HEK293 (cell line): Measurements from ENCODE around the gene CXCL16.

Experiments
- CTCF ChIP-seq: fragments of 450-650 bp; formaldehyde crosslinking; IDR thresholded peaks from 2 replicates; pipeline ENCODE4 v1.5.1; 2016; ENCODE audit warnings: missing biosample characterization, missing genetic modification characterization
- GLI2 ChIP-seq: fragments of 450-650 bp; formaldehyde crosslinking; IDR thresholded peaks from 2 replicates; pipeline ENCODE4; 2017; ENCODE audit warnings: missing biosample characterization, missing genetic modification characterization, low read depth, borderline replicate concordance
- ZEB2 ChIP-seq: fragments of 450-650 bp; formaldehyde crosslinking; IDR thresholded peaks from 2 replicates; pipeline ENCODE4 v1.5.1; 2016; ENCODE audit warnings: missing biosample characterization, missing genetic modification characterization
- ZNF274 ChIP-seq, 2 experiments: fragments of 200-500 bp in 1 of 2; fragments of 450-650 bp in 1 of 2; sonication (Bioruptor generic) in 1 of 2; formaldehyde crosslinking in 1 of 2; IDR thresholded peaks; 2 replicates each; pipeline versions ENCODE4 v1.5.1 to v1.6.1; 2014 to 2016; ENCODE audit warnings: borderline replicate concordance in 1 of 2, inconsistent platforms in 1 of 2, low read length in 1 of 2, missing biosample characterization in 1 of 2, missing genetic modification characterization in 1 of 2

- no peak for TF ChIP-seq CTCF (tag by site-specific recombination)
- TF ChIP-seq ZNF274 (IDR thresholded peaks at IDR 0.05; ENCODE audit: low read length): no peak
- TF ChIP-seq ZNF274 (tag by site-specific recombination; IDR thresholded peaks at IDR 0.05; ENCODE audit: borderline replicate concordance): no peak
- no peak for TF ChIP-seq ZEB2 (tag by site-specific recombination)
- no peak for TF ChIP-seq GLI2 (tag by site-specific recombination)
Observed at GRCh38 chr17:4766201-4766600, 26.5 kb upstream of the CXCL16 start.
